NCI-H446 treated with DMSO at 0.1 percent for 48 hours (cell line): ENCODE results near the gene CALCA.

Experiments used
- DNase-seq: peaks from one replicate; lab custom pipeline; 2025; lab: John Stamatoyannopoulos, UW

CALCA gene

DNA sequence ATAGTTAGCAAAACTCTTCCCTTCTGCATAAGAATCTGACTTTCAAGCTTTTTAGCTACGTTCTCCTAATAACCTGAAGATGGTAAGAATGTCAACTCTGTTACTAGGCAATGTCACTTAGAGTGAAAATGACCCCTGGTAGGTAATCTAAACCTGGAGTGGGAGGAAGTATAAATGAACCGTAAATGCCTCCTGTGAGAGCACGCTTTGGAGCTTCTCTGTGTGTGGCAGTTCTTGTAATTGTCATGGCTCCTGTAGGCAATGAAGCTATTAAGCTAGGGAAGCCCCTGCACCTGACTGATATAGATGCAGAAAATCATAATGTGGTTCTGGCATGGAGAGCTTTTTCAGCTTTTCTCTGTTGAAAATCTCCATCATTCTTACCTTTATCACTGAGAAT, 29.4 kb downstream of the CALCA start:
- DNase-seq, result no peak

DNA sequence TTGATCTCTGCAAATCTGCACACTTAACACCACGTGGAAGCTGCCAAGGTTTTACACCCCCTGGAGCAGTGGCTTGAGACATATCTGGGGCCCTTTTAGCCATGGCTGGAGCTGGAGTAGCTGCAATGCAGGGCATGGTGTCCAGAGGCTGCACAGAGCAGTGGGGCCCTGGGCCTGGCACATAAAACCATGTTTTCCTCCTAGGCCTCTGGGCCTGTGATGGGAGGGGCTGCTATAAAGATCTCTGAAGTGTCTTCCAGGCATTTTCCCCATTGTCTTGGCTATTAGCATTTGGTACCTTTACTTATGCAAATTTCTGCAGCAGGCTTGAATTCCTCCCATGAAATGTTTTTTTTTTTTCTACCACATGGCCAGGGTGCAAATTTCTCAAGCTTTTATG, 33.2 kb downstream of the CALCA start:
- no peak for DNase-seq

DNA sequence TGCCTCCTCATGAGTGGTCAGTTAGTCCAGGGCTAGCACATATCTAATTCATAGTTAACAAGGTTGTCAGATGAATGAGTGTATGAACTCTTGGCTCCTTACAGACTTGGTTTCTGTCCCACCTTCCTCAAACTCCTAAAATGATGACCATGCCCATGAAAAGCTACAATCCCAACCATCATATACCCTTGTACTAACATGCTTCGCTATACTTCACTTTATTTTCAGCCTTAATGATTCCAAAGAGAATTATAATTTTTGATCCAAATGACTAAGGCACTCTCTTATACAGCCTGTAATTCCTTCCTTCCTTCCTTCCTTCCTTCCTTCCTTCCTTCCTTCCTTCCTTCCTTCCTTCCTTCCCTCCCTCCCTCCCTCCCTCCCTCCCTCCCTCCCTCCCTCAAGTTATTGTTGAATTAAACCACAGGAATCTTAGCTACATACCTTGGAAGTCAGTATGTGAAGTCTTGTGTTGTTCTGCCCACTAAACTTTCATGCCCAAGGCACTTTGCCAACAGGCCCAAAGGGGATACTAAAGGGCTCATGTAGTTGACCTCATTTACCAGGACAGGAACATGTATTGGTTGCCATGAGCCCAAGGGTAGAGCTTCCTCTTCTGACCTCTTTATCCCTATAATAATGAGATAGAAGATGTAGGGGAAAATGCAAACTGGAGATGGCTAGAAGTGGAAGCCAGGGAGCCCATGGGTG, 37.4 kb downstream of the CALCA start:
- DNase-seq, result no peak

DNA sequence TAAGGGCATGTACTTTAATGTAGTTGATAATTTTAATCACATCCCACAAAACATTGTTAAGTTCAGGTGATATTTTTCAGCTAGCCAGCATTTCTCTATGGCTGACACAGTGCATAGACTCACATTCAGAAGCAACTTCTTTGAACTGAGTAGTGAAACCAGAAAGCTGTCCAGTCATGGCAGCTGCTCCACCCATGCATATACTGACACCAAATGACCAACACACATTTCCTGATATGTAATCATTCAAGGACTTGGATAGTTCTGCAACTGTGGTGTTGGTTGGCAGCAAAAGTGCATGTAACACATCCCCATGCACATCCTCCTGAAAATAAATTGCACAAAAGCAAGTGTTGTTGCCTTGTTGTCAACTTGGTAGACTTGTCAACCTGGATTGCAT, 39.7 kb downstream of the CALCA start:
- no peak for DNase-seq

DNA sequence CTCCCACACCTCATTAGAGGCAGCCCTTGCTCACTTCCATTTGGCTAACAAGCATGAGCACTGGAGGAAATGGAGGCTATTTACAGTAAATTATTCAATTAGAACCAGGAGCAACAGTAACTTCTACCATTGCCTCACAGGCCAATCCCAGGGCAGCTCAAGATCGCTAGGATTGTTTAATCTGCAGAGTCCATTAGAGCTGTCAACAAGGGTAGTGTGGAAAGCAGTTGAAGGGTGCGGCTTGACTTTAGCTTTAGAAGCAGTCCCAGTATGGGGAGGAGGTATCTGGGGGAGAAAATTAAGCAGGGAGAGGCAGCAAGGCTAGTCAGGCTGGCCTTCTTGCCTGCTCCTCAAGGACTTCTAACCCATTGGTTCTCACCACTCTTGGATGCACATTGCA, 41.8 kb downstream of the CALCA start:
- no peak for DNase-seq

DNA sequence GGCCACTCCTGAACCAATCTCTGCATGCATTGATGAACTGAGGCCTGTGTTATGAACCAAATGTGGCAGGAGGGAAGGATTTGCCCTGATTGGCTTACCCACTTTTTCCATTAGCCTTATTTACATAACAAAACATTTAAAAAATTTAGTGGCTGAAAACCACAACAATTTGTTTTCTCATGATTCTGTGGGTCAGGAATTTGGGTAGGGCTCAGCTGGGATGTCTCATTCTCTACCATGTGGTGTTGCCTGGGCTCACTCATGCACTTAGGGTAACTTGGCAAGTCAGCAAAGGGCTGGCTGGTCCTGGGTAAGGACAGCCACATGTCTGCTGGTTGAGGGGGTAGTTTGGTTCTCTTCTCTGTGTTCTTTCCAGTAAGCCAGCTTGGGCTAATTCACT, 45.0 kb downstream of the CALCA start:
- DNase-seq, result no peak

DNA sequence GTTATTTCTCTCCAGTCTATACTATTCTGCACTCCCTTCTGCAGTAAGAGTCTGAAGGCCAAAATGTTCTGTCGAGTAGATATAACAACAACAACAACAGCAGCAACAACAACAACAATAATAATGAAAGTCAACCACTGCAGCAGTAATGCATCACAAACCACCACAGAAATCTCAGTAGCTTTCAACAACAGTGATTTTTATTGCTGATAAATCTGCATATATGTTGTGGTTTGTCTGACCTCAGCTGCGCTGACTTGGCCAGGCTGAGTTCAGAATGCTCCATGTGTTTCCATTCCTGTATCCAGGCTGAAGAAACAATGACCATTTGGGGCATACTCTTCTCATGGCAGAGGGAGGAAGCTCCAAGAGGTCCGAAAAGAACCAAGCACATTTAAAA, 47.8 kb downstream of the CALCA start:
- no peak for DNase-seq
